Activated naive CD8-positive, alpha-beta T cell treated with anti-CD3 and anti-CD28 coated beads, Interleukin-2, amount 50 U/mL, for 24 hours (primary cell): ENCODE measurements around the gene ANKRD13D.
"Not testable (repeated sequence)": the region's sequence is repeated elsewhere in the genome, so short reads cannot be mapped to it uniquely, and the experiment has no call there.

Experiments
- ATAC-seq: fragments of 150-1000 bp; cut with Tn5 transposase; one replicate; pipeline ENCODE4 v1.10.0; 2021
- DNase-seq: peaks from one replicate; pipeline ENCODE4 v3.0.0; 2021
- H3K27ac Mint-ChIP-seq: one replicate; pipeline ENCODE4 v1.8.0; 2021; ENCODE audit warnings: mild to moderate bottlenecking, mixed read lengths
- H3K27me3 Mint-ChIP-seq: one replicate; pipeline ENCODE4 v1.8.0; 2021; ENCODE audit warnings: mixed read lengths
- H3K36me3 Mint-ChIP-seq: one replicate; pipeline ENCODE4 v1.8.0; 2021; ENCODE audit warnings: low read depth, mixed read lengths
- H3K4me1 Mint-ChIP-seq: one replicate; pipeline ENCODE4 v1.8.0; 2021; ENCODE audit warnings: mixed read lengths
- H3K4me3 Mint-ChIP-seq: one replicate; pipeline ENCODE4 v1.8.0; 2021; ENCODE audit warnings: mild to moderate bottlenecking, moderate library complexity, mixed read lengths
- H3K9me3 Mint-ChIP-seq: one replicate; pipeline ENCODE4 v1.8.0; 2021; ENCODE audit warnings: mixed read lengths

Gene ANKRD13D

DNA sequence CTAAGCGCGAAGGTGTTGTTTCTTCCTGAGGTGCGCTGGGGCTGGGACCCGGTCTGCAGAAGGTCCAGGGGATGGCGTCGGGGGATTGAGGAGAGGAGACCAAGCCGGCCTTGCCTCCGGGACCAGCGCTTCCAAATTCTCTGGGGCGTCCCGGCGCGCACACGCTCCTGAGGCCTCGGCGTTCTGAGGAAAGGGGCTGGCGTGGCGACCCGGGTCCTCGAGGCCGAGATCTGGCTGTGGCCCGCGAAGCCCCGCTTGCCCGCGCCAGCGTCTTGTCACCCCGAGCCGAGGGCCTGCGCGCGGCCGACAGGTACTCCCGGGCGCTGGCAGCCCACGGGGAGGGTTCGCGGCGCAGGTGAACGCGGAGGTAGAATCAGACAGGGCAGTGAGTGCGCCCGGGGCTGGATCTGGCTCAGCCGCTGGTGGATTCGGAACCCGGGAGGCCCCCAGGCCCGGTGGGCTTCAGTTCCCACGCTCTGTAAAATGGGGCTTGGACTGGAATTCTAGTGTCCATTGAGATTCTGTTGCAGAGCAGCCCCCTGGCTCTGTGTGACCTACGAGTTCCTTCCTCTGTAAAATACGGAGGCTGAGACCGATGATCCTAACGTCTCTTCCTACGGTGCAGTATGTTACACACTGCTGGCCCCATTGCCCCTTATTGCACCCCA lies 28.9 kb downstream of the ANKRD13D start:
- Mint-ChIP-seq H3K4me1 (peaks cover 27% of the 10 kb centered on the region), H3K4me3 (peak overlapping the region; percentile 94), H3K27me3 (peaks cover 4% of the 10 kb centered on the region), H3K27ac (peak overlapping the region; percentile 98), H3K9me3 (no peaks in the 10 kb centered on the region), H3K36me3 (peaks cover 3% of the 10 kb centered on the region)
- DNase-seq (no peak), ATAC-seq (peak; percentile 5)

GRCh38 chr11:67318876-67319275 lies 29.8 kb downstream of the ANKRD13D start:
- H3K27ac Mint-ChIP-seq, DNase-seq, H3K36me3 Mint-ChIP-seq, H3K27me3 Mint-ChIP-seq, ATAC-seq, H3K9me3 Mint-ChIP-seq: not testable (repeated sequence)
- Mint-ChIP-seq H3K4me3 (peak overlapping the region; percentile 94), H3K4me1 (peaks cover 20% of the 10 kb centered on the region)

GRCh38 chr11:67320011-67320410 lies 30.9 kb downstream of the ANKRD13D start:
- Mint-ChIP-seq H3K4me1 (peaks cover 20% of the 10 kb centered on the region), H3K4me3 (no peak overlapping the region), H3K36me3 (peaks cover 3% of the 10 kb centered on the region), H3K27ac (no peak overlapping the region), H3K9me3 (no peaks in the 10 kb centered on the region), H3K27me3 (peaks cover 4% of the 10 kb centered on the region)
- no peak for ATAC-seq
- no peak for DNase-seq

DNA sequence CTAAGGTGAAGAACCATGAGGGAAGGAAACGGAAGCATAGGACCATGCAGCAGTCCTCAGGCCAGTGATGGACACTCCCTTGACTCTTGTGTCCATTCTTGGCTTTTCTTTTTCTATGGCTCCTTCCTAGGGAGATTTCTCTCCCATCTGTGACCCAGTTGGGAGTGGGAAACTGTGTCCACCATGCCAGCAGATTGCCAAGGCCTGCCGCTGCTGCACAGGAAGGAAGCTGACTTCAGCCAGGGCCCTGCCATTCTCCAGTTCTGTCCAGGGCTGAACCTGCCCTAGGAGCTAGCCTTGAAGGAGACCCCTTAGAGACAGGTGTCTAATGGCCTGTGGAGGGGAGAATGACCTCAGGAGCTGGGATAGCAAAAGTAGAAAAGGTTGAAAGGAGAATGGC lies 31.6 kb downstream of the ANKRD13D start:
- peaks cover 3% of the 10 kb centered on the region for H3K36me3 Mint-ChIP-seq
- H3K27ac Mint-ChIP-seq = no peak overlapping the region
- no peaks in the 10 kb centered on the region for H3K9me3 Mint-ChIP-seq
- H3K4me1 Mint-ChIP-seq = peaks cover 20% of the 10 kb centered on the region
- DNase-seq (no peak), ATAC-seq (no peak)
- no peak overlapping the region for H3K4me3 Mint-ChIP-seq
- H3K27me3 Mint-ChIP-seq = peaks cover 4% of the 10 kb centered on the region

GRCh38 chr11:67321313-67321871 lies 32.3 kb downstream of the ANKRD13D start:
- H3K27me3 Mint-ChIP-seq = peaks cover 4% of the 10 kb centered on the region
- ATAC-seq (no peak), DNase-seq (no peak)
- no peak overlapping the region for H3K27ac Mint-ChIP-seq
- peaks cover 20% of the 10 kb centered on the region for H3K4me1 Mint-ChIP-seq
- H3K9me3 Mint-ChIP-seq = no peaks in the 10 kb centered on the region
- no peak overlapping the region for H3K4me3 Mint-ChIP-seq
- peaks cover 3% of the 10 kb centered on the region for H3K36me3 Mint-ChIP-seq

- H3K4me3 Mint-ChIP-seq = no peak overlapping the region
- peaks cover 17% of the 10 kb centered on the region for H3K4me1 Mint-ChIP-seq
- ATAC-seq = no peak
- peaks cover 3% of the 10 kb centered on the region for H3K36me3 Mint-ChIP-seq
- H3K27ac Mint-ChIP-seq = no peak overlapping the region
- no peaks in the 10 kb centered on the region for H3K9me3 Mint-ChIP-seq
- H3K27me3 Mint-ChIP-seq = peaks cover 4% of the 10 kb centered on the region
- DNase-seq = no peak
These were observed 32.9 kb downstream of the ANKRD13D start for GRCh38 chr11:67322049-67322448.

DNA sequence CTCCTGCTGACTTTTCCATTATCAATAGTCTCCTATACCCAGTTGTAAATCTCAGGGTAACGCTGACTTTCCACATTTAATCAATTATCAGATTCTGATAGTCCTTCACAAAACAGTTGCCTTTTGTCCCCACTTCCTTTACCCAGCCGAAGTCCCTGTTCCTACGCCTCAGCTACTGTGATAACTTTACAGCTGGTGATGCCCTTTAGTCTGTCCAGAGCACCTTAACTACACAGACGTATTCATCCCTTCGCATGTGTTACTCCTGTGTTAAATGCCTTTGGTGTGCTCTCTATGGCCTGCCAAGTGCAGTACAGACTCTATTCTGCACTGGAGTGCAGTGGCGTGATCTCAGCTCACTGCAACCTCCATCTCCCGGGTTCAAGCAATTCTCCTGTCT lies 34.4 kb downstream of the ANKRD13D start:
- Mint-ChIP-seq H3K27ac (no peak overlapping the region), H3K27me3 (no peaks in the 10 kb centered on the region), H3K9me3 (no peaks in the 10 kb centered on the region), H3K36me3 (no peaks in the 10 kb centered on the region), H3K4me3 (no peak overlapping the region), H3K4me1 (peaks cover 8% of the 10 kb centered on the region)
- ATAC-seq (no peak), DNase-seq (no peak)

DNA sequence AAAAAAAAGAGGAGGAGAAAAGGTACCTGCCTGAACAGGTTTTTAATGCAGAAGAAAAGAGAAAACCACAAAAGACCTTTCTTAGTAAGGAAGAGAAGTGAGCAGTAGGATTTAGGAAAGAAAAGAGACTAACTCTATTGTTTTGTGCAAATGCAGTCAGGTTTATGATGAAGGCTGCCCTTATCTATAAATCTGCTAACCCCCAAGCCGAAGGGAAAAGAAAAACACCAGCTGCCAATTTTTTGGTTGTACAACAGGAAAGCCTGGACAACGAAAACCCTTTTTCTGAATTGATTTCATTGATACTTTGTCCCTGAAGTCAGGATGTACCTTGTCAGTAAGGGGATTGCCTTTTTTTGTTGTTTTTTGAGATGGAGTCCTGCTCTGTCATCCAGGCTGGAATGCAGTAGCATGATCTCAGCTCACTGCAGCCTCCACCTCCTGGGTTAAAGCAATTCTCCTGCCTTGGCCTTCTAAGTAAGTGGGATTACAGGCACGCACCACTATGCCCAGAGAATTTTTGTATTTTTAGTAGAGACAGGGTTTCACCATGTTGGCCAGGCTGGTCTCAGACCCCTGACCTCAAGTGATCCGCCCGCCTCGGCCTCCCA lies 43.1 kb downstream of the ANKRD13D start:
- no peaks in the 10 kb centered on the region for H3K4me1 Mint-ChIP-seq
- H3K9me3 Mint-ChIP-seq = no peaks in the 10 kb centered on the region
- no peak for ATAC-seq
- no peak overlapping the region for H3K27ac Mint-ChIP-seq
- no peaks in the 10 kb centered on the region for H3K27me3 Mint-ChIP-seq
- no peaks in the 10 kb centered on the region for H3K36me3 Mint-ChIP-seq
- no peak for DNase-seq
- no peak overlapping the region for H3K4me3 Mint-ChIP-seq

GRCh38 chr11:67337257-67337656 lies 48.2 kb downstream of the ANKRD13D start:
- H3K9me3 Mint-ChIP-seq = no peaks in the 10 kb centered on the region
- H3K36me3 Mint-ChIP-seq = no peaks in the 10 kb centered on the region
- DNase-seq = no peak
- no peak overlapping the region for H3K27ac Mint-ChIP-seq
- H3K4me1 Mint-ChIP-seq = no peaks in the 10 kb centered on the region
- H3K27me3 Mint-ChIP-seq = no peaks in the 10 kb centered on the region
- no peak for ATAC-seq
- no peak overlapping the region for H3K4me3 Mint-ChIP-seq

DNA sequence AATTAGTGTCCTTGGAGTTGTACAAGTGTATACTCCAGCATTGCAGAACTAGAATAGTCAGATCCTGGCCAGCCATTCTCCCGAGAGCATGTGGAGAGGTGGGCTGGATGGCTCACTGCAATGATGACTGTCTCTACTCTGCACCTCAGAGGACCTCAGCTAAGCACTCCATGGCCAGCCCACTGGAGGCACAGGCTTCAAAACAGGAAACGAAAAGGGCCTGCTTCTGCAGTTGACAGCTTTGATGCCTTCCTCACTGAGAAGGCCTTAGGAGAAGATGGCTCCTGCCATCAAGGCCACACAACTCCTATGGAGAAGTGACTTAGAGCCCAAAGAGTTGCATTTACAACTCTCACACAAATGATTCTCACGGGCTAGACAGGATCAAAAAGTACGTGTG lies 55.2 kb downstream of the ANKRD13D start:
- DNase-seq (no peak), ATAC-seq (peak; percentile 56)
- Mint-ChIP-seq H3K4me3 (no peak overlapping the region), H3K27me3 (no peaks in the 10 kb centered on the region), H3K9me3 (no peaks in the 10 kb centered on the region), H3K27ac (peak overlapping the region; percentile 76), H3K36me3 (no peaks in the 10 kb centered on the region), H3K4me1 (peaks cover 45% of the 10 kb centered on the region)

DNA sequence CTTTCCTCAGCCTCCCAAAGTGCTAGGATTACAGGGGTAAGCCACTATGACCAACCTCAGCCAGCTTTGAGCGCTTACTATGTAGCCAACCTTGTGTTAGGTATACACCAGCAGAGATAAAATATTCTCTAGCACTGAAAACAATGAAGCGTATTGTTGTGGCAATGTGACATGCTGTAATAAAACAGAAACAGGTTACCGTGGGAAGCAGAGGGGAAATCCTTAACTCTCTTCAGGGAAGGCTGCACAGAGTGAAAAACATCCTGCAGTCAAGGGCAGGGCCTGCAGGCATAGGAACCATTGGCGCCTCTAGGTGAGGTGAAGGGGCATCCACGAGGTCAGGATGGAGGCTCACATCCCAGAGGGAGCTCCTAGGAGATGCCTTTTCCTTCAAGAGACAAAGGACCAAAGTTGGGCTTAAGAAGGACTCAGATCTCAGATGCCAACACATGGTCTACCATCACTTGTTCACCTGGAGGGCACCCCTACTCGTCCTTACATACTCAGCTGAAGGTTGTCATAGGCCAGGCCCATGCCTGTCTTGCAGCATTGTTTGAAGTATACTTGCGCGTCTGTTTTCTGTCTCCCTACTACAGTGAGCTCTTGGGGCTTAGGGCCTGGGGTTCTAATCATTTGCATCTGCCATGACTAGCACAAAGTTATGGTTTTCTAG lies 56.3 kb downstream of the ANKRD13D start:
- Mint-ChIP-seq H3K27me3 (no peaks in the 10 kb centered on the region), H3K4me3 (no peak overlapping the region), H3K4me1 (peaks cover 55% of the 10 kb centered on the region), H3K27ac (peak overlapping the region; percentile 61), H3K9me3 (no peaks in the 10 kb centered on the region), H3K36me3 (no peaks in the 10 kb centered on the region)
- no peak for DNase-seq
- ATAC-seq = no peak

- Mint-ChIP-seq H3K9me3 (no peaks in the 10 kb centered on the region), H3K4me1 (peaks cover 59% of the 10 kb centered on the region), H3K4me3 (no peak overlapping the region), H3K27ac (peak overlapping the region; percentile 61), H3K36me3 (no peaks in the 10 kb centered on the region), H3K27me3 (no peaks in the 10 kb centered on the region)
- peak; percentile 55 for ATAC-seq
- DNase-seq = no peak
These were observed 57.1 kb downstream of the ANKRD13D start for GRCh38 chr11:67345920-67346819.

DNA sequence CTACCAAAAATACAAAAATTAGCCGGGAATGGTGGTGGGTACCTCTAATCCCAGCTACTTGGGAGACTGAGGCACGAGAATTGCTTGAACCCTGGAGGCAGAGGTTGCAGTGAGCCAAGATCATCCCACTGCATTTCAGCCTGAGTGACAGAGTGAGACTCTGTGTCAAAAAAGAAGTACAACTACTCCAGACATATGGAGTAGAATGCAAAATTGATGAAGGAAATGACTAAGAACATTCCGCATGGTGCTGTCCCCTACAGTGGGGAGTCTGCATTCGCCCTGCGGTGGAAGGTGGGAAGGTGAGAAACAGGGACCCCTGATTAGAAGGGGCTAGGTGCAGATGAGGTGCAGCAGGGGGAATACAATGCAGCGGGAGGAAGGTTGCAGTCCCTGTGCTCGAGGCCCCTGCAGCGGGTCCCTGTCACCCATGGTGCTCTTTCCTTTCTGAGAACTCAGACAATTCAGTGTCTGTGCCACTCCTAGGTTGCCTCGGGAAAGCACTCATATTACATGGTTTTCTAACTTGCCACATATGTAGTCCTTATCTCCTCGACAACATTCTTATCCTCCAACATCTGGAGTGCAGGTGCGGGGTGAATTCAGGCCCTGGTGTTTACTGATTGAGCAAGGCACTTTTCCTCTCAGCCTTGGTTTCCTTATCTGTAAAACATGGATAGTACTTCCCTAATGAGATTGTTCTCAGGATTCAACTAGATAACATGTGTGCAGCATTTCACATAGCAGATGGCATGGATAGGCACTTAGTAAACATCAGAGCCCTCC lies 59.1 kb downstream of the ANKRD13D start:
- ATAC-seq (peak; percentile 33), DNase-seq (no peak)
- H3K27ac Mint-ChIP-seq = peak overlapping the region; percentile 1
- H3K27me3 Mint-ChIP-seq = no peaks in the 10 kb centered on the region
- H3K9me3 Mint-ChIP-seq = no peaks in the 10 kb centered on the region
- peaks cover 72% of the 10 kb centered on the region for H3K4me1 Mint-ChIP-seq
- no peak overlapping the region for H3K4me3 Mint-ChIP-seq
- no peaks in the 10 kb centered on the region for H3K36me3 Mint-ChIP-seq

- Mint-ChIP-seq H3K9me3 (no peaks in the 10 kb centered on the region), H3K27me3 (no peaks in the 10 kb centered on the region), H3K4me1 (peaks cover 78% of the 10 kb centered on the region), H3K27ac (no peak overlapping the region), H3K4me3 (no peak overlapping the region), H3K36me3 (no peaks in the 10 kb centered on the region)
- DNase-seq (no peak), ATAC-seq (no peak)
These were observed 59.9 kb downstream of the ANKRD13D start for GRCh38 chr11:67349036-67349435.
